ENCODE data around the gene SUSD5.
"Not testable (repeated sequence)": the region's sequence is repeated elsewhere in the genome, so short reads cannot be mapped to it uniquely, and the experiment has no call there.

The SUSD5 gene

DNA sequence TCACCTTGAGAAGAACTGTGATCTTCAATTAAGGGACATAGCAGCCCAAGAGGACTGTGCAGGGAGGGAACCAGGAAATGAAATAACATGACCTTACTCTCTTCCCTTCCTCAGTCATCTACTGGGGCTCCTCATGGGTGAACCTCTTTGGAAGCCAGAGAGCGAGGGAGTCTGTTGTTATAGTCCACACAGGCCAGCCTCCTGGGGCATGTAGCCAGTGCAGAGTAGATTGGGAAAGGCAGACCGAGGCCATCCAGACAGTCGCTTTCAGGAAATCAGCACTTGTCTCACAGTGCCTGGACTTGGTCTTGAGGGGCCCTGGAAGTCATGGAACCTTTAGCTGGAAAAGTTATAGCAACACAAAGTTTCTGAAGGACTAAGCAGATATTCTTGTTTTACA is 98.7 kb downstream of the SUSD5 start:
- FAIRE-seq (no peak), DNase-seq (ENCODE audit: insufficient read length, low spot score) (no peak)

DNA sequence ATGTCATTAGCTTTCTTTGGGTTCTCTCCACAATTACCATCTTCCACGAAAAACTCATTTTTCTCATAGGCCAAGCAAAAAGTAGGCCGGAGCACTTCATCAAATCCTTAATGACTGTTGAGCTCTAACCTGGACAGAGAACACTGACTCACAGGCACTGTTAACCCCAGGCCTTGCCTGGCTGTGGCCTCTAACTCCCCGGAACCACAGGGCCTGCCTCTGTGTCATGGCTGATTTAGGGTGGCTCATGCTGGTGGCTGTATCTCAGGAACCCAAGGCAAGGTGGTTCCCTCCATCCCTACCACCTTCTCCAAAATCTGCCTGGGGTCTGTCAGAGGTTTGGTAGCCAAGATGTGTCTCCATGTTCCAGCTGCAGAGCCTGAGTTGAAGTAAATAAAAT is 101.1 kb downstream of the SUSD5 start:
- no peak for DNase-seq (ENCODE audit: insufficient read length, low spot score)
- FAIRE-seq = no peak

DNA sequence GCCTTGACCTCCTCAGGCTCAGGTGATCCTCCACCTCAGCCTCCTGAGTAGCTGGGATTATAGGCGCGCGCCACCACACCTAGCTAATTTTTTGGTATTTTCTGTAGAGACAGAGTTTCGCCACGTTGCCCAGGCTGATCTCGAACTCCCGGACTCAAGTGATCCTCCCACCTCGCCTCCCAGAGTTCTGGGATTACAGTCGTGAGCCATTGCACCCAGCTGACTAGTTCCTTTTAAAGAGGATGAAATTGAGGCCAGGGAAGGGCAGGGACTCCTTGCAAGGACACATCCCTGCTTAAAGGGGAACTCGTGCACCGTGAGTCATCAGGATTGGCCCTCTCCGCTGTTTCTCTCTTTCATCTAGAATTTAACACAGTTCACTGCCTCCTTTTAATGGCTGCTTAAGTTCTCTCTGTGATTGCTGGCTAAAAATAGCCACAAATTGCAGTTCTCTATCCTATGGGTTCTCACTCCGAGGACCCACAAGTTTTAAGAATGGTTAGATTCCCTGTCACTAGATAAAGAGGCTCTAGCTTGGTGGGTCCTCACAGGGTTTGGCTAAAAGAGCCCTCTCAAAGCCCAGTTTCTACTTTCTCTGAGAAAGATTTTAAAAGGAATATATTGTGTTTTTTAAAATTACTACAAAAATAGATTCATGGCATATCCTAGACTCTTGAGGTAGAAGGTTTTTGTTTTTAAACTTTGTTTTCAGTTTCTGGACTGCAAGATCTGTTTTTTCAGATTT is 103.4 kb downstream of the SUSD5 start:
- DNase-seq (ENCODE audit: insufficient read length, low spot score) = no peak
- peak; percentile 66 for FAIRE-seq

DNA sequence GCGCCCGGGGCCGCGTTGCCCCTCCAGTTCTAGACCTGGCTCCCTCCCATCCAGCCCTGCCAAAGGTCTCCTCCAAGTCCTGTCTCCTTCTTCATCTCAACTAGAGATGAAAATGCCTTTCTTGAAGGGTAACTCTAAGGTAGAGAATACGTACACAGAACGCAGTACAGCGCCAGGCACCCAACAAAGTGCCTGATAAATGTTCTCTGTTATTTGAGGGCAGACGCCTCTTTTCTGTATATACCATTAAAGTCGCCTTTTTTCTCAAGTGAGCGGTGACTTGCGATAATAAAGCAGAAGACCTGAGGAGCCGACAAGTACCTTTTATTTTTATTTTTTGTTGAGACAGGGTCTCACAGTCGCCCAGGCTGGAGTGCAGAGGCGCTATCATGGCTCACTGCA is 104.0 kb downstream of the SUSD5 start:
- FAIRE-seq = no peak
- DNase-seq (ENCODE audit: insufficient read length, low spot score) = no peak

DNA sequence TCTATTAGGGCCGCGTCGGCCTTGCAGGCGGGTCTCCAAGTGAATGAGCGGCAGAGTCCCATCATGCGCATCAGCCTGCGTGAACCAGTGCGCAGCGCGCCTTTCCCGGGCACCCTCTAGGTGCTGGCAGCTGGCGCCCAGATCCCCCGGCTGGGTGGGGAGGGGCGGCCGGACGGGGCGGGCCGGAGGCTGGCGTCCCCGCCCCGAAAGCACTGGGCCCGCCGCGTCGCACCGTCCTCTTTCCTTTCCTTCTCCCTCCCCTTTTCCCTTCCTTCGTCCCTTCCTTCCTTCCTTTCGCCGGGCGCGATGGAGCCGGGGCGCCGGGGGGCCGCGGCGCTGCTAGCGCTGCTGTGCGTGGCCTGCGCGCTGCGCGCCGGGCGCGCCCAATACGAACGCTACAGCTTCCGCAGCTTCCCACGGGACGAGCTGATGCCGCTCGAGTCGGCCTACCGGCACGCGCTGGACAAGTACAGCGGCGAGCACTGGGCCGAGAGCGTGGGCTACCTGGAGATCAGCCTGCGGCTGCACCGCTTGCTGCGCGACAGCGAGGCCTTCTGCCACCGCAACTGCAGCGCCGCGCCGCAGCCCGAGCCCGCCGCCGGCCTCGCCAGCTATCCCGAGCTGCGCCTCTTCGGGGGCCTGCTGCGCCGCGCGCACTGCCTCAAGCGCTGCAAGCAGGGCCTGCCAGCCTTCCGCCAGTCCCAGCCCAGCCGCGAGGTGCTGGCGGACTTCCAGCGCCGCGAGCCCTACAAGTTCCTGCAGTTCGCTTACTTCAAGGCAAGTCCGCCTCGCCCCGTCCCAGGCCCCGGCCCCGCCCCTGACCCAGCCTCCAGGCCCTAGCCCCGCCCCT is 104.6 kb downstream of the SUSD5 start, which contains the start of gene CRTAP:
TSS of gene CRTAP (plus strand) at position 243 of the 850 bp plus-strand sequence. CDS start at position 307, 64 bp downstream.
- DNase-seq (ENCODE audit: insufficient read length, low spot score) = peak; percentile 67
- peak; percentile 88 for FAIRE-seq

DNA sequence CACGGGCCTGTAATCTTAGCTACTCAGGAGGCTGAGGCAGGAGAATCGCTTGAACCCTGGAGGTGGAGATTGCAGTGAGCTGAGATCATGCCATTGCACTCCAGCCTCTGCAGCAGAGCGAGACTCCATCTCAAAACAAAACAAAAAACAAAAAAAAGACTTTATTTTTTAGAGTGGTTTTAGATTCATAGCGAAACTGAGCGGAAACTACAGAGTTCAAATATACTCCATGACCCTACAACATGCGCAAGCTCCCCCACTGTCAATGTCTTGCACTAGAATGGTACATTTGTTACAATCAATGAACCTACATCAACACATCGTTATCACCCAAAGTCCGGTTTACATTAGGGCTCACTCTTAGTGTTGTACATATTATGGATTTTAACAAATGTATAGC is 107.0 kb downstream of the SUSD5 start:
- DNase-seq (ENCODE audit: insufficient read length, low spot score) (no peak), FAIRE-seq (peak; percentile 61)

DNA sequence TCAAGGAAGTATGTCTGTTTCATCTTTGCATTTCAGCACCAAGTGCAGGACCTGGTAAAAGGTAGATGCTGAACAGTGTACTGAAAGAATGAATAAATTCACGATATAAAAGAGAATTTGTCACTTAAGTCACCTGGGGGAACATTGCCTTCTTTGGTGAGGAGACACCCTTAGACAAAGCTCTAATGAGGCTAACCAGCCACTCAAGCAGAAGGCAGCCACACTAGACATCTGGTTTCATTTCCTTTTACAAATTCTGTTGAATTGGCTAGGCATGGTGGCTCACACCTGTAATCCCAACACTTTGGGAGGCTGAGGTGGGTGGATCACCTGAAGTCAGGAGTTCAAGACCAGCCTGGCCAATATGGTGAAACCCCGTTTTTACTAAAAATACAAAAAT is 111.8 kb downstream of the SUSD5 start:
- FAIRE-seq; DNase-seq (ENCODE audit: insufficient read length, low spot score): not testable (repeated sequence)

DNA sequence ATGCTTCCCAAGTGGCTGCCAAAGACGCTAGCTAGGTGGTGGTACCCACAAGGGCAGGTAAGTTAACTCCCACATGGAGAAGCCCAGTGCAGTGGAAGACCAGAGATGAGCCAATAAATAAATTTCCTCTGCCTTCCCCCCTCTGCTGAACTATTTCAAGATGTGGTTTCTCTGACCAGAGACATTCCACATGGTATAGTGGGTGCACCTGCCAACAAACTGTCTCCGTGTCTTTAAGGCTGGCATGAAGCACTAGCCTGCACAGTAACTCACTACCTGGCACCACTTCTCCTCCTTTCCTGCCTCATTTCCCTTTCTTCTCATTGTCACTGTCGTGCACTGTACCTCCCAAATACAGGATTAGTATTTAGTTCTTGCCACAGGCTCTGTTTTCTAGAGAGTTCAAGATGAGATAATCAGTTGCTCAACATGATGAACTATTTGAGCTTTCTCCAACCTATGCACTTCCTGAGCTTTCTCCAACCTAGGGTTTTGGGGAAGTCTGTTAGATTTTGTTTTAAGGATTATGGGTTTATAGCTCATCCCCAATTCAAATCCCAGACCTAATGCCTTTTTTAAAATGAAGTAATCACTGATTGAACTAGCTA is 113.2 kb downstream of the SUSD5 start:
- DNase-seq (ENCODE audit: insufficient read length, low spot score) (no peak), FAIRE-seq (peak; percentile 14)

DNA sequence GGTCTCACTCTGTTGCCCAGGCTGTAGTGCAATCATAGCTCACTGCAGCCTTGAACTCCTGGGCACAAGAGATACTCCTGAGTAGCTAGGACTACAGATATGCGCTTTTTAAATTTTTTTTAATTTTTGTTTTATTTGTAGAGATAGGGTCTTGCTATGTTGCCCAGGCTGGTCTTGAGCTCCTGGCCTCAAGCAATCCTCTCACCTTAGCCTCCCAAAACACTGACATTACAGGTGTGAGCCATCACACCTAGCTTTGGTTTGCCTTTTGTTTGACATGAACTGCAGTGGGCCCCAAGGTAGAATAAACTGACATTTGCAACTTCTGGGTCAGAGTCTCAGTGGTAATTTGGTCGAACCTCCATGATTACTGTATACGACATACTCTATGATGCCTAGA is 113.8 kb downstream of the SUSD5 start:
- DNase-seq (ENCODE audit: insufficient read length, low spot score) = no peak
- FAIRE-seq = no peak

DNA sequence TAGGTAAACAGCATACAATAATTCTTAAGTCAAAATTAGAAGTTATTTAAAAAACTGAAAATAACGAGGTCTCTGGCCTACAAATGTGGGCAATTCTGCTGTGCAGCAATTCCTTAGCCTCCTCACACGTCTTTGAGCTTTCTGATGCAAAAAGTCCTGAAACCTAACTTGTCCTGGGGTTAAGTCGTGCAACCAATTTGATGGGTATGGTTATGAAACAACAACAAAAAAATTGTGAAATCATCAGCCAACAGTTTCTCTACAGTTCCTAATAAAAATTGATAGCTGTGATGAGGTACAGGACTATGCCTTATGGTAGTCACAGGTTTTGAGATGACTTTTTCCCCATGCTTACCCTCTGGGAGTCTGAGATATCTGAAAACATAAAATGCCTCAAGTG is 115.1 kb downstream of the SUSD5 start:
- no peak for DNase-seq (ENCODE audit: insufficient read length, low spot score)

DNA sequence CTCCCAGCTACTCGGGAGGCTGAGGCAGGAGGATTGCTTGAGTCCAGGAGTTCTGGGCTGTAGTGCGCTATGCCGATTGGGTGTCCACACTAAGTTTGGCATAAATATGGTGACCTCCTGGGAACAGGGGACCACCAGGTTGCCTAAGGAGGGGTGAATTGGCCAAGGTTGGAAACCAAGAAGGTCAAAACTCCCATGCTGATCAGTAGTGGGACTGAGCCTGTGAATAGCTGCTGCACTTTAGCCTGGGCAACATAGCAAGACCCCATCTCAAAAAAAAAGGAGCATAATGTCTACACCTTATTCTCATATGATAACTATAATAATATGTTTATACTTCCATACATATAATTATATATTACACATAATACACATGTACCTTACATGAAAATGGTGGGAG is 115.6 kb downstream of the SUSD5 start:
- FAIRE-seq (no peak), DNase-seq (ENCODE audit: insufficient read length, low spot score) (no peak)

More for the DNA sequence above, 115.1 kb downstream of the SUSD5 start:
- FAIRE-seq = no peak

DNA sequence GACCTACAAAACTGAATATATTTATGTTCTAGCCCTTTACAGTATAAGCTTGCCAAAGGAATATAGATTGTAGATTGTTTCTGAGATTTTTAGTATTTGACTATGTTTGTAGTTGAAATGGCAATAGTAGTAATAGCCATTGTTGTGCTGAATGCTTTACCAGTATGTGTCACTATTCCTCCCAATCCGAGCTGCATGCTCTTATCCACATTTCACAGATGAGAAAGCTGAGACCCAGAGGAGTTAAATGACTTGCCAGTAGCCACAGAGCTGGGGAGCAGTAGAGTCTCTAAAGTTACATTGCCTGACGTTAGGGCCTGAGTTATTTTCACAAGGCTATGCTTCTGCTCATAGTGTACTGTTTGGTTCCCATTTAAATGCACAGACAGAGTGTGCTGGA is 118.4 kb downstream of the SUSD5 start:
- no peak for FAIRE-seq

More for the DNA sequence above, 118.4 kb downstream of the SUSD5 start:
- no peak for DNase-seq (ENCODE audit: insufficient read length, low spot score)
